ENCODE measurements around the gene IFT25.

The IFT25 gene

GRCh38 chr1:53957194-53957818 lies 11.8 kb upstream of the IFT25 start:
- DNase-seq (ENCODE audit: low read depth in 1 of 2, low spot score in 1 of 2), result no peak

GRCh38 chr1:53956308-53957168 lies 11.0 kb upstream of the IFT25 start:
- no peak for DNase-seq (ENCODE audit: low read depth in 1 of 2, low spot score in 1 of 2)

GRCh38 chr1:53954128-53954527 lies 8.6 kb upstream of the IFT25 start:
- no peak for DNase-seq (ENCODE audit: low read depth in 1 of 2, low spot score in 1 of 2)

- no peak for DNase-seq (ENCODE audit: low read depth in 1 of 2, low spot score in 1 of 2)
Observed at GRCh38 chr1:53951697-53952096, 6.2 kb upstream of the IFT25 start.

GRCh38 chr1:53949023-53949990 lies 3.8 kb upstream of the IFT25 start:
- no peak for DNase-seq (ENCODE audit: low read depth in 1 of 2, low spot score in 1 of 2)

- no peak for DNase-seq (ENCODE audit: low read depth in 1 of 2, low spot score in 1 of 2)
Observed at GRCh38 chr1:53948291-53948690, 2.8 kb upstream of the IFT25 start.

GRCh38 chr1:53947172-53947907 lies 1.8 kb upstream of the IFT25 start:
- DNase-seq (ENCODE audit: low read depth in 1 of 2, low spot score in 1 of 2), result no peak

- no peak for DNase-seq (ENCODE audit: low read depth in 1 of 2, low spot score in 1 of 2)
Observed at GRCh38 chr1:53946252-53947171, 1.0 kb upstream of the IFT25 start, which contains the start of gene LRRC42. Gene LRRC42, plus strand, starts transcription at chr1:53946350. Its CDS starts 5,650 bp downstream, at chr1:53952000.

- DNase-seq (ENCODE audit: low read depth in 1 of 2, low spot score in 1 of 2), result no peak
Observed at GRCh38 chr1:53945183-53945432, 391 bp downstream of the IFT25 start.

- no peak for DNase-seq (ENCODE audit: low read depth in 1 of 2, low spot score in 1 of 2)
Observed at GRCh38 chr1:53944469-53945182, 873 bp downstream of the IFT25 start.

GRCh38 chr1:53943490-53944043 lies 1.9 kb downstream of the IFT25 start:
- no peak for DNase-seq (ENCODE audit: low read depth in 1 of 2, low spot score in 1 of 2)

- no peak for DNase-seq (ENCODE audit: low read depth in 1 of 2, low spot score in 1 of 2)
Observed at GRCh38 chr1:53943090-53943489, 2.4 kb downstream of the IFT25 start.

- DNase-seq (ENCODE audit: low read depth in 1 of 2, low spot score in 1 of 2), result no peak
Observed at GRCh38 chr1:53942127-53942957, 3.2 kb downstream of the IFT25 start.

GRCh38 chr1:53938136-53938830 lies 7.2 kb downstream of the IFT25 start:
- no peak for DNase-seq (ENCODE audit: low read depth in 1 of 2, low spot score in 1 of 2)

GRCh38 chr1:53936430-53936829 lies 9.1 kb downstream of the IFT25 start:
- DNase-seq (ENCODE audit: low read depth in 1 of 2, low spot score in 1 of 2), result no peak

GRCh38 chr1:53934170-53934765 lies 11.2 kb downstream of the IFT25 start:
- DNase-seq (ENCODE audit: low read depth in 1 of 2, low spot score in 1 of 2), result no peak

- DNase-seq (ENCODE audit: low read depth in 1 of 2, low spot score in 1 of 2), result no peak
Observed at GRCh38 chr1:53931523-53931922, 14.0 kb downstream of the IFT25 start.

All from activated CD4-positive, alpha-beta T cell treated with anti-CD3 and anti-CD28 coated beads, Interleukin-2, amount 50 U/mL, for 24 hours (primary cell).